Lower leg skin (tissue), 3 donors: ENCODE data around the gene VEZF1.

Source experiments
- CTCF ChIP-seq, 3 donors: fragments of 450-650 bp; IDR thresholded peaks; one replicate each; pipeline ENCODE4 v1.5.1; 2016; ENCODE audit warnings: antibody characterized with exemption in 3 of 3, mild to moderate bottlenecking in 3 of 3, moderate library complexity in 2 of 3
- POLR2A ChIP-seq, 2 donors: fragments of 450-650 bp; IDR thresholded peaks; one replicate each; pipeline ENCODE4 v1.6.1; 2016 to 2017; ENCODE audit warnings: antibody characterized with exemption in 2 of 2, mild to moderate bottlenecking in 1 of 2, moderate library complexity in 1 of 2

DNA sequence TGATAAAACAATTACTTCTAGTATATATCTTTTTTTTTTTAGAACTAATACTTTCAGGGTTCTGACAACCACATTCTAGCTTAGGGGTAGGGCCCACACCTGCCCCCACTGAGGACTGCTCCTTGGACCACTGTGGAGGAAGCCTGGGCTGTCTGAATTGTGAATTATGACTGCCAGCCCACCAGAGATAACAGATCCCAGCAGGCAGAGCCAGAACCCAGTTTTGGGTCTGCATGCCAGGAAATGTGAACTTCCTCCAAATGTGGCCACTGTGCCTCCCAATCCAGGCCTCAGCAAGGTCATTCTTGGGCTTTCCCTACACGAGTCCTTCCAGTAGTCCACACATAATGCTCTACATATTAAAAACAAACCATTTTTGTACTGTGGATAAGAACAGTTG is 15.9 kb downstream of the VEZF1 start:
- TF ChIP-seq POLR2A (IDR thresholded peaks at IDR 0.05) (no peak), CTCF (IDR thresholded peaks at IDR 0.05) (no peak)
